Activated CD8-positive, alpha-beta T cell treated with anti-CD3 and anti-CD28 coated beads for 36 hours (primary cell): ENCODE measurements around the gene MEI4. TPM values are rescaled to one million over a fixed set of nuclear protein-coding genes. Genes with fewer than 3 reads are reported as not detected.

Experiments used
- ATAC-seq: fragments of 200-7000 bp; cut with Tn5 transposase; one replicate; pipeline ENCODE4 v1.10.0; 2021; ENCODE audit warnings: mild to moderate bottlenecking, moderate library complexity
- CTCF ChIA-PET: fragments of 350-600 bp; sonication (Branson Sonifier 250); formaldehyde crosslinking; loops from one replicate; lab custom pipeline; 2021; ENCODE audit warnings: antibody characterized with exemption; lab: Charles Lee
- POLR2A ChIA-PET: fragments of 350-600 bp; sonication (Branson Sonifier 250); formaldehyde crosslinking; loops from one replicate; lab custom pipeline; 2021; ENCODE audit warnings: antibody characterized with exemption; lab: Charles Lee
- DNase-seq: peaks from one replicate; pipeline ENCODE4 v3.0.0-alpha.2; 2020
- H3K27ac Mint-ChIP-seq: one replicate; pipeline ENCODE4 v1.8.0; 2021; ENCODE audit warnings: mild to moderate bottlenecking, mixed read lengths
- H3K27me3 Mint-ChIP-seq: one replicate; pipeline ENCODE4 v1.8.0; 2021; ENCODE audit warnings: mixed read lengths
- H3K36me3 Mint-ChIP-seq: one replicate; pipeline ENCODE4 v1.8.0; 2021; ENCODE audit warnings: low read depth, mixed read lengths
- H3K4me1 Mint-ChIP-seq: one replicate; pipeline ENCODE4 v1.8.0; 2021; ENCODE audit warnings: low read depth, mixed read lengths
- H3K4me3 Mint-ChIP-seq: one replicate; pipeline ENCODE4 v1.8.0; 2021; ENCODE audit warnings: mild to moderate bottlenecking, moderate library complexity, mixed read lengths
- H3K9me3 Mint-ChIP-seq: one replicate; pipeline ENCODE4 v1.8.0; 2021; ENCODE audit warnings: mixed read lengths
- CTCF ChIP-seq: fragments of 200-600 bp; IDR thresholded peaks from one replicate; pipeline ENCODE4 v1.8.0; 2022; ENCODE audit warnings: antibody characterized with exemption, mild to moderate bottlenecking
- intact Hi-C: fragments of 100-400 bp; cut with micrococcal nuclease; formaldehyde crosslinking; loops from one replicate; pipeline ENCODE4 v1.10.0; 2022
- total RNA-seq, 2 experiments: library from RNA; stranded (reverse); gene quantifications; one replicate each; pipeline ENCODE4 v1.2.3, GENCODE V29; 2021

Gene MEI4, protein sequence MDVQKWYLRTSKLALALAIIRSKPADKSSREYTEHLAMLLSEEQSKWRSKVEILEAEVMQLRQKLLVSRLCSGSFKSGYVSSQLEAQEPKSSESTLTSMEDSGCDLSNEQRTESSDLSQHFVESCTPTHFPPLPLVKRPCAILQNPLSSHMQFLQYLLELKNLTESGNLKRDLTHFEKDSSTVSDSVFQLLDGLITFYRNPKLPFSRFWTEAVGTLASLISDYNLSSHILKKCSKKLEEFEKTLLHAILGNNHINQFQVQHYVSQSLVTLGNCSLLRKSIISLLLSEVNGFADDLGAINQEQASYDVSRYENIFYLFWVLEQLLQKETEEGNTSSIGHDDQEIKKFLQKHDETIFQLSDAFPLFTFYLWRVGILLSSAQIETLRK
- not detected for total RNA-seq

DNA sequence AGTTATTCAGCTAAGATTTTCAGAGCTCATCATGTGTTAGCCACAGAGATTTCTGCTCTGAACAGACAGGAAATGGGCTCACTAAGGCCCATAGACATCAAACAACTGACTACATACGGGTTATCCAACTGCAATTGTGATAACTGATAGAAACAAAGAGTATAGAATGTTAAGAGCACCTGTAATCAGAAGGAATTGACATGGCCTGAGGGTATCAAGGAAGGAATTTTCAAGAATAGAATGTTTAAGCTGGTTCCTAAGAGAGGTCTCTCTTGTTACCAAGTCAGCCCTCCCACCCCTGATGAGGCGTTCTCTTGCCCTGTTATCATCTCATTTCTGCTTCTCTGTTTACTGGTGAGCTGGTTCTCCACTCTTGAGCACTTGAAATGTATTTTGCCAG lies at the start of gene MEI4:
MEI4 (plus strand) TSS at position 301 of the 400 bp plus-strand sequence. CDS start 37,633 bp downstream, outside the sequence.
- CTCF ChIA-PET, result no interaction called here
- POLR2A ChIA-PET, result no interaction called here
- intact Hi-C loops, result no loop called here
- DNase-seq (no peak), ATAC-seq (no peak)
- Mint-ChIP-seq H3K9me3 (no peaks in the 10 kb centered on the region), H3K4me3 (no peak within 1 kb of the TSS), H3K27me3 (peaks cover 18% of the 10 kb centered on the region), H3K27ac (no peak within 1 kb of the TSS), H3K4me1 (no peaks in the 10 kb centered on the region), H3K36me3 (no peaks in the 10 kb centered on the region)
- no peak for TF ChIP-seq CTCF

DNA sequence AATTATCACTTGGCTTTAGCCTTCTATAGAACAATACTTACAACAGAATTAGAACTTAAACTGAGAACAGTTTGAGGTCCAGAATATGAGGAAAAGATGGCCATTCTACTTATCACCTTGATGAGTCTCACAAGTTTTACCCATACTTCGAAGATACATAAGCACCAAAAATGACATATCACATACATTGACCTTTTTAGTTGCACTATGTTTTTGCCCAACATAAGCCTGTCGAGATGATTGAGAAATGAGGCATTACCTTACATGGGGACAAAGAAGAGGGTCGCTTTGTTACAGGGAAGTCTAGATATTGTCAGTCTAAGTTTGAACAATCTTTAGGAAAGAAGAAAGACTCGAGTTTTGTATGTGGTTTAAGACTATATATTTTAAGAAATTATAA lies 48.4 kb upstream of the MEI4 start:
- no peak for ATAC-seq
- ChIA-PET CTCF (no interaction called here), POLR2A (no interaction called here)
- Mint-ChIP-seq H3K27ac (no peak overlapping the region), H3K27me3 (no peaks in the 10 kb centered on the region), H3K36me3 (no peaks in the 10 kb centered on the region), H3K9me3 (peaks cover 4% of the 10 kb centered on the region), H3K4me3 (no peak overlapping the region), H3K4me1 (no peaks in the 10 kb centered on the region)
- no peak for TF ChIP-seq CTCF
- intact Hi-C loops, result no loop called here
- no peak for DNase-seq

DNA sequence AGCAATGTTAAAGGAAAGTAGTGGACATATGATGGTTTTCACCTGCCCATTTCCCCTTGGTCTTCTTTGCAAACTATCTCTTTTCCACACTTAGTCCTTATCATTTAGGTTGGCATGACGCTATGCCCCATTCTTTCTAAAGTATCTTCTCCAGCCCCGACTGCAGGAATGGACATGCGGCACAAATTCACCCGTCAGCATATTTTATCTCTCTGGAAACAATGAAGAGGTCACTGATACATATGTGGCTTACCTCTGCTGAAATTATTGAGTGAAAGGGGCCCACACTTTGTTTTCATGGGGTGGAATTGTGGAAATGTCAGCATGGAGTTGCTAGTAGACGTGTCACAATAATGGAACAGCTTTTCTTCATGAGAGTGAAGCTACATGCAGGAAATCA lies 45.8 kb upstream of the MEI4 start:
- Mint-ChIP-seq H3K9me3 (peaks cover 3% of the 10 kb centered on the region), H3K27ac (no peak overlapping the region), H3K27me3 (no peaks in the 10 kb centered on the region), H3K36me3 (no peaks in the 10 kb centered on the region), H3K4me3 (no peak overlapping the region), H3K4me1 (no peaks in the 10 kb centered on the region)
- CTCF ChIA-PET, result no interaction called here
- DNase-seq (no peak), ATAC-seq (no peak)
- intact Hi-C loops, result no loop called here
- POLR2A ChIA-PET, result no interaction called here
- no peak for TF ChIP-seq CTCF

GRCh38 chr6:77609106-77609505 lies 43.7 kb upstream of the MEI4 start:
- intact Hi-C loops, result no loop called here
- Mint-ChIP-seq H3K9me3 (peaks cover 2% of the 10 kb centered on the region), H3K4me3 (no peak overlapping the region), H3K27ac (no peak overlapping the region), H3K36me3 (no peaks in the 10 kb centered on the region), H3K4me1 (no peaks in the 10 kb centered on the region), H3K27me3 (no peaks in the 10 kb centered on the region)
- CTCF ChIA-PET, result no interaction called here
- POLR2A ChIA-PET, result no interaction called here
- no peak for DNase-seq
- no peak for ATAC-seq
- no peak for TF ChIP-seq CTCF

- Mint-ChIP-seq H3K27me3 (no peaks in the 10 kb centered on the region), H3K4me1 (no peaks in the 10 kb centered on the region), H3K36me3 (no peaks in the 10 kb centered on the region), H3K9me3 (peaks cover 8% of the 10 kb centered on the region), H3K4me3 (no peak overlapping the region), H3K27ac (no peak overlapping the region)
- no peak for DNase-seq
- no peak for TF ChIP-seq CTCF
- POLR2A ChIA-PET, result no interaction called here
- ATAC-seq, result no peak
- CTCF ChIA-PET, result interaction anchor here (2.0 kb wide), 1 partner anchor 34 kb away, joined by 5 read pairs; no protein-coding TSS in a partner anchor
- intact Hi-C loops, result no loop called here
Observed at GRCh38 chr6:77619114-77619513, 33.7 kb upstream of the MEI4 start.
